Esophagus (tissue), 2 donors: ENCODE data around the gene POLE3. TPM values are rescaled to one million over a fixed set of nuclear protein-coding genes. Genes with fewer than 3 reads are reported as not detected.
"Not testable (repeated sequence)": the region's sequence is repeated elsewhere in the genome, so short reads cannot be mapped to it uniquely, and the experiment has no call there.

Experiments
- H3K27ac ChIP-seq, 2 donors: one replicate each; pipeline ENCODE4 v1.5.1; 2013; ENCODE audit warnings: low read depth in 2 of 2, mild to moderate bottlenecking in 2 of 2, inconsistent platforms in 1 of 2, low read length in 1 of 2, moderate library complexity in 1 of 2
- H3K27me3 ChIP-seq, 2 donors: one replicate each; pipeline ENCODE4 v1.6.1; 2013; ENCODE audit warnings: low read length in 2 of 2, control low read depth in 1 of 2, mild to moderate bottlenecking in 1 of 2; ENCODE audit not compliant: insufficient read depth in 2 of 2, control insufficient read depth in 1 of 2
- H3K36me3 ChIP-seq, 2 donors: one replicate each; pipeline ENCODE4 v1.6.1; 2013; ENCODE audit warnings: low read length in 1 of 2; ENCODE audit not compliant: control insufficient read depth in 2 of 2, insufficient read depth in 2 of 2
- H3K4me1 ChIP-seq, 2 donors: one replicate each; pipeline ENCODE4 v1.6.1; 2013; ENCODE audit warnings: low read length in 1 of 2; ENCODE audit not compliant: control insufficient read depth in 2 of 2, insufficient read depth in 2 of 2
- H3K4me3 ChIP-seq, 2 donors: one replicate each; pipeline ENCODE4 v1.5.1; 2013; ENCODE audit warnings: low read length in 2 of 2, mild to moderate bottlenecking in 2 of 2, low read depth in 1 of 2, moderate library complexity in 1 of 2
- H3K9me3 ChIP-seq, 2 donors: one replicate each; pipeline ENCODE4 v1.6.1; 2013; ENCODE audit warnings: mild to moderate bottlenecking in 2 of 2, low read depth in 1 of 2, low read length in 1 of 2, moderate library complexity in 1 of 2; ENCODE audit not compliant: control insufficient read depth in 2 of 2, insufficient read depth in 1 of 2
- WGBS, 2 donors: extraction: QIAGEN DNeasy Blood & Tissue Kit; methylation state at CpG; one replicate each; pipeline ENCODE4 v1.1.7; 2013; 5-methylcytosine and 5-hydroxymethylcytosine counted together
- polyA plus RNA-seq, 2 donors: library from polyadenylated mRNA; stranded (reverse); fragments of 200-250 nt; gene quantifications; one replicate each; pipeline ENCODE4 v1.2.3, GENCODE V29; 2013
- donor health status: healthy with polysubstance abuse.
- donor health status: Bipolar disorder and iron deficiency.

The POLE3 gene
- polyA plus RNA-seq, 2 donors: 17.4 to 38.9 TPM

- H3K27me3 ChIP-seq: no peaks in the 10 kb centered on the region
- H3K27ac ChIP-seq: no peak overlapping the region
- H3K4me1 ChIP-seq: no peaks in the 10 kb centered on the region
- no peaks in the 10 kb centered on the region for H3K9me3 ChIP-seq
- H3K36me3 ChIP-seq: peaks cover 12 to 22% of the 10 kb centered on the region in 2 donors
- WGBS, 2 donors: 76 to 86% methylated on average over 11 of the region's 11 CpGs
- H3K4me3 ChIP-seq: no peak overlapping the region
Measured at GRCh38 chr9:113369855-113370140, 40.7 kb downstream of the POLE3 start.

- no peak overlapping the region for H3K27ac ChIP-seq
- peaks cover 12 to 20% of the 10 kb centered on the region in 2 donors for H3K36me3 ChIP-seq
- H3K9me3 ChIP-seq: no peaks in the 10 kb centered on the region
- no peak overlapping the region for H3K4me3 ChIP-seq
- H3K4me1 ChIP-seq: no peaks in the 10 kb centered on the region
- no peaks in the 10 kb centered on the region for H3K27me3 ChIP-seq
- 71 to 84% methylated on average over 13 of the region's 13 CpGs for WGBS, 2 donors
Measured at GRCh38 chr9:113368982-113369854, 41.3 kb downstream of the POLE3 start.

GRCh38 chr9:113368348-113368981 lies 42.0 kb downstream of the POLE3 start:
- 90% methylated on average over 5 of the region's 5 CpGs for WGBS, 2 donors

DNA sequence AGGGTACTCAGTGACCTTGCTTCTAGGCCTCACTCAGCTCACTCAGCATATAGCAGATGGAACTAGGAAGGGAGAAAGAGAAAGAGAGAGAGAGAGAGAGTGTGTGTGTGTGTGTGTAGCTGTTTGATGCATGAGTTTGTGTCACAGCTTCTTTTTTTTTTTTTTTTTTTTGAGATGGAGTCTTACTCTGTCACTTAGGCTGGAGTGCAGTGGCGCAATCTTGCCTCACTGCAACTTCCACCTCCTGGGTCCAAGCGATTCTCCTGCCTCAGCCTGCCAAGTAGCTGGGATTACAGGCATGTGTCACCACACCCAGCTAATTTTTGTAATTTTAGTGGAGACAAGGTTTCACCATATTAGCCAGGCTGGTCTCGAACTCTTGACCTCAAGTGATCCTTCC lies 44.8 kb downstream of the POLE3 start:
- not testable (repeated sequence) for H3K4me1 ChIP-seq, H3K27ac ChIP-seq, H3K4me3 ChIP-seq, H3K36me3 ChIP-seq, H3K27me3 ChIP-seq, H3K9me3 ChIP-seq
- WGBS, 2 donors: 66 to 78% methylated on average over 3 of the region's 3 CpGs

More at GRCh38 chr9:113368348-113368981, 42.0 kb downstream of the POLE3 start:
- H3K36me3 ChIP-seq: peaks cover 4 to 12% of the 10 kb centered on the region in 2 donors
- no peak overlapping the region for H3K4me3 ChIP-seq
- H3K9me3 ChIP-seq: no peaks in the 10 kb centered on the region
- no peaks in the 10 kb centered on the region for H3K27me3 ChIP-seq
- no peaks in the 10 kb centered on the region for H3K4me1 ChIP-seq
- H3K27ac ChIP-seq: no peak overlapping the region

DNA sequence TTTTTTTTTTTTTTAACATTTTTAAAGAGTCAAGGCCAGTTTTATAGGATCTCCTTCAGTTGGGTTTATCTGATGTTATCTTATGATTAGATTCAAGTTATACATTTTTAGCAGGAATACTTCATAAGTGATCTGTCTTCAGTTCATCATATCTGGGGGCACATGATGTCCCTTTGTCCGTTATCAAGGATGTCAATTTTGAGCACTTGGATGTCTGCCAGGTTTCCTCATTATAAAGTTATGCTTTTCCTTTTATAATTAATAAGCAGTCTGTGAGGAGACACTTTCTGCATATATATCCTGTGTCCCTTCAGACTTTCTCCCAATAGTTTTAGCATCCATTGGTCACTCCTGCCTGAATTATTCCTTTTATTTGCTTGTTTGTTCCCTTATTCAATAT lies 45.5 kb downstream of the POLE3 start:
- Histone ChIP-seq H3K27ac (no peak overlapping the region), H3K36me3 (peaks cover 0 to 11% of the 10 kb centered on the region in 2 donors), H3K9me3 (no peaks in the 10 kb centered on the region), H3K27me3 (no peaks in the 10 kb centered on the region), H3K4me3 (no peak overlapping the region), H3K4me1 (no peaks in the 10 kb centered on the region)
- WGBS, 2 donors: 73 to 79% methylated on average over 1 of the region's 1 CpG

DNA sequence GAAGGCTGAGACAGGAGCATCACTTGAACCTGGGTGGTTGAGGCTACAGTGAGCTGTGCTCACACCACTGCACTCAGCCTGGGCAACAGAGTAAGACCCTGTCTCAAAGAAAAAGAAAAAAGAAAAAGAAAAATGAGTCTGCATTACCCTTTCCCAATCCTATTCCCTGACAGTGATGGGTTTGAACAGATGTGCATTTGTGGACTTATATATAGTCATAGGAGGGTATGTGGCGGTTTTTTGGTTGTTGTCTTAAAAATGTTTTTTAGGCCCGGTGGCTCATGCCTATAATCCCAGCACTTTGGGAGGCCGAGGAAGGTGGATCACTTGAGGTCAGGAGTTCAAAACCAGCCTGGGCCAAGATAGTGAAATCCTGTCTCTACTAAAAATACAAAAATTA lies 47.1 kb downstream of the POLE3 start:
- Histone ChIP-seq H3K27me3 (no peaks in the 10 kb centered on the region), H3K36me3 (peaks cover 0 to 11% of the 10 kb centered on the region in 2 donors), H3K27ac (no peak overlapping the region), H3K4me3 (no peak overlapping the region), H3K4me1 (no peaks in the 10 kb centered on the region), H3K9me3 (no peaks in the 10 kb centered on the region)
- WGBS, 2 donors: 69 to 75% methylated on average over 3 of the region's 3 CpGs

GRCh38 chr9:113361304-113362018 lies 49.0 kb downstream of the POLE3 start:
- no peaks in the 10 kb centered on the region for H3K4me1 ChIP-seq
- H3K27me3 ChIP-seq: no peaks in the 10 kb centered on the region
- 56 to 66% methylated on average over 7 of the region's 7 CpGs for WGBS, 2 donors
- H3K36me3 ChIP-seq: peaks cover 0 to 7% of the 10 kb centered on the region in 2 donors
- H3K27ac ChIP-seq: no peak overlapping the region
- no peaks in the 10 kb centered on the region for H3K9me3 ChIP-seq
- H3K4me3 ChIP-seq: no peak overlapping the region

GRCh38 chr9:113360242-113360842 lies 50.1 kb downstream of the POLE3 start:
- no peak overlapping the region for H3K27ac ChIP-seq
- peaks cover 0 to 5% of the 10 kb centered on the region in 2 donors for H3K36me3 ChIP-seq
- H3K4me1 ChIP-seq: no peaks in the 10 kb centered on the region
- WGBS, 2 donors: 91 to 92% methylated on average over 15 of the region's 15 CpGs
- H3K27me3 ChIP-seq: no peaks in the 10 kb centered on the region
- no peak overlapping the region for H3K4me3 ChIP-seq
- H3K9me3 ChIP-seq: no peaks in the 10 kb centered on the region

- Histone ChIP-seq H3K4me3 (no peak overlapping the region), H3K4me1 (no peaks in the 10 kb centered on the region), H3K36me3 (peaks cover 0 to 5% of the 10 kb centered on the region in 2 donors), H3K9me3 (no peaks in the 10 kb centered on the region), H3K27me3 (no peaks in the 10 kb centered on the region), H3K27ac (no peak overlapping the region)
- WGBS, 2 donors: 83 to 88% methylated on average over 1 of the region's 1 CpG
Measured at GRCh38 chr9:113359385-113359784, 51.1 kb downstream of the POLE3 start.
